Peyer's patch (tissue), 4 donors: ENCODE data around the gene TYROBP. TPM values are rescaled to one million over a fixed set of nuclear protein-coding genes. Genes with fewer than 3 reads are reported as not detected.
"Not testable (repeated sequence)": the region's sequence is repeated elsewhere in the genome, so short reads cannot be mapped to it uniquely, and the experiment has no call there.

ENCODE experiments used
- DNase-seq, 3 donors: peaks; one replicate each; pipeline ENCODE4 v3.0.0-alpha.2; 2017 to 2019
- H3K27ac ChIP-seq, 4 donors: fragments of 200-600 bp; sonication (generic); one replicate each; pipeline ENCODE4 v1.5.1; 2016 to 2019
- H3K27me3 ChIP-seq, 2 donors: fragments of 200-600 bp; sonication (generic); one replicate each; pipeline ENCODE4 v1.5.1; 2019
- H3K36me3 ChIP-seq, 3 donors: fragments of 200-600 bp; sonication (generic); one replicate each; pipeline ENCODE4 v1.5.1; 2016 to 2019
- H3K4me1 ChIP-seq, 4 donors: fragments of 200-600 bp; sonication (generic); one replicate each; pipeline ENCODE4 v1.5.1; 2016 to 2019
- H3K4me3 ChIP-seq, 4 donors: fragments of 200-600 bp; sonication (generic); 1 replicate in 3 of 4; 2 replicates in 1 of 4; pipeline ENCODE4 v1.5.1; 2016 to 2019; ENCODE audit warnings: mild to moderate bottlenecking in 1 of 4
- H3K9me3 ChIP-seq, 4 donors: fragments of 200-600 bp; sonication (generic); one replicate each; pipeline ENCODE4 v1.5.1; 2016 to 2019; ENCODE audit warnings: mild to moderate bottlenecking in 1 of 4
- CTCF ChIP-seq, 6 experiments: fragments of 450-650 bp in 4 of 6; fragments of 200-600 bp in 2 of 6; sonication (generic) in 1 of 6; IDR thresholded peaks; one replicate each; pipeline ENCODE4 v1.5.1; 2017 to 2019; ENCODE audit warnings: antibody characterized with exemption in 6 of 6, mild to moderate bottlenecking in 3 of 6, moderate library complexity in 1 of 6
- POLR2A ChIP-seq, 2 donors: fragments of 450-650 bp; IDR thresholded peaks; one replicate each; pipeline ENCODE4 v1.5.1; 2017; ENCODE audit warnings: antibody characterized with exemption in 2 of 2, mild to moderate bottlenecking in 2 of 2, moderate library complexity in 2 of 2
- total RNA-seq, 4 donors: library from RNA; depleted of rRNA; stranded (reverse); fragments of >200 nt; gene quantifications; one replicate each; pipeline ENCODE4 v1.1.0, GENCODE V29; 2016

TYROBP gene
- total RNA-seq, 4 donors from 2014 or later: 4.2 to 56.1 (median 20.2) TPM

GRCh38 chr19:35911790-35912189 lies 3.7 kb upstream of the TYROBP start:
- DNase-seq: no peak

GRCh38 chr19:35911173-35911572 lies 3.1 kb upstream of the TYROBP start:
- TF ChIP-seq POLR2A (IDR thresholded peaks at IDR 0.05): no peak
- no peak for TF ChIP-seq CTCF (IDR thresholded peaks at IDR 0.05)
- Histone ChIP-seq H3K4me1 (peaks cover 0 to 13% (median 3%) of the 10 kb centered on the region in 4 donors), H3K9me3 (no peaks in the 10 kb centered on the region), H3K27ac (no peak overlapping the region), H3K27me3 (no peaks in the 10 kb centered on the region), H3K4me3 (no peak overlapping the region), H3K36me3 (no peaks in the 10 kb centered on the region)
- no peak for DNase-seq

More at GRCh38 chr19:35911790-35912189, 3.7 kb upstream of the TYROBP start:
- H3K36me3 ChIP-seq: no peaks in the 10 kb centered on the region
- H3K9me3 ChIP-seq: no peaks in the 10 kb centered on the region
- H3K4me1 ChIP-seq: peaks cover 0 to 13% (median 1%) of the 10 kb centered on the region in 4 donors
- peak overlapping the region in 1 of 4 donors; percentile 2 for H3K27ac ChIP-seq
- H3K27me3 ChIP-seq: no peaks in the 10 kb centered on the region
- no peak overlapping the region for H3K4me3 ChIP-seq
- no peak for TF ChIP-seq CTCF (IDR thresholded peaks at IDR 0.05)
- TF ChIP-seq POLR2A (IDR thresholded peaks at IDR 0.05): no peak

GRCh38 chr19:35910355-35910754 lies 2.3 kb upstream of the TYROBP start:
- not testable (repeated sequence) for H3K4me3 ChIP-seq, DNase-seq
- H3K27ac ChIP-seq: peak overlapping the region in 1 of 4 donors; percentile 75

GRCh38 chr19:35909684-35910035 lies 1.6 kb upstream of the TYROBP start:
- peak overlapping the region; percentile 53 to 75 (median 67) for H3K27ac ChIP-seq

More at GRCh38 chr19:35910355-35910754, 2.3 kb upstream of the TYROBP start:
- H3K36me3 ChIP-seq, H3K9me3 ChIP-seq, H3K27me3 ChIP-seq: not testable (repeated sequence)
- peaks cover 0 to 13% (median 4%) of the 10 kb centered on the region in 4 donors for H3K4me1 ChIP-seq

GRCh38 chr19:35908973-35909683 lies 1.0 kb upstream of the TYROBP start:
- Histone ChIP-seq H3K27me3 (no peaks in the 10 kb centered on the region), H3K4me1 (peaks cover 0 to 13% (median 4%) of the 10 kb centered on the region in 4 donors), H3K4me3 (no peak overlapping the region), H3K27ac (peak overlapping the region; percentile 46 to 75 (median 60)), H3K36me3 (no peaks in the 10 kb centered on the region), H3K9me3 (no peaks in the 10 kb centered on the region)
- TF ChIP-seq CTCF (IDR thresholded peaks at IDR 0.05): no peak
- no peak for TF ChIP-seq POLR2A (IDR thresholded peaks at IDR 0.05)
- DNase-seq: peak in 2 of 3 donors; percentile 88 to 91

More at GRCh38 chr19:35909684-35910035, 1.6 kb upstream of the TYROBP start:
- H3K4me1 ChIP-seq: peaks cover 0 to 13% (median 4%) of the 10 kb centered on the region in 4 donors
- no peak for TF ChIP-seq POLR2A (IDR thresholded peaks at IDR 0.05)
- no peak for TF ChIP-seq CTCF (IDR thresholded peaks at IDR 0.05)
- H3K9me3 ChIP-seq: no peaks in the 10 kb centered on the region
- H3K27me3 ChIP-seq: no peaks in the 10 kb centered on the region
- no peak for DNase-seq
- H3K4me3 ChIP-seq: no peak overlapping the region
- H3K36me3 ChIP-seq: no peaks in the 10 kb centered on the region

- H3K4me3 ChIP-seq: peak overlapping the region in 2 of 4 donors; percentile 11 to 39
- no peaks in the 10 kb centered on the region for H3K36me3 ChIP-seq
- no peaks in the 10 kb centered on the region for H3K9me3 ChIP-seq
- TF ChIP-seq CTCF (IDR thresholded peaks at IDR 0.05) (no peak), POLR2A (IDR thresholded peaks at IDR 0.05) (no peak)
- no peaks in the 10 kb centered on the region for H3K27me3 ChIP-seq
- H3K4me1 ChIP-seq: peaks cover 0 to 29% (median 8%) of the 10 kb centered on the region in 4 donors
- DNase-seq: no peak
- peak overlapping the region; percentile 46 to 75 (median 60) for H3K27ac ChIP-seq
Observed at GRCh38 chr19:35907377-35907745, 734 bp downstream of the TYROBP start.
